ENCODE results near the gene PI4K2B.

DNA sequence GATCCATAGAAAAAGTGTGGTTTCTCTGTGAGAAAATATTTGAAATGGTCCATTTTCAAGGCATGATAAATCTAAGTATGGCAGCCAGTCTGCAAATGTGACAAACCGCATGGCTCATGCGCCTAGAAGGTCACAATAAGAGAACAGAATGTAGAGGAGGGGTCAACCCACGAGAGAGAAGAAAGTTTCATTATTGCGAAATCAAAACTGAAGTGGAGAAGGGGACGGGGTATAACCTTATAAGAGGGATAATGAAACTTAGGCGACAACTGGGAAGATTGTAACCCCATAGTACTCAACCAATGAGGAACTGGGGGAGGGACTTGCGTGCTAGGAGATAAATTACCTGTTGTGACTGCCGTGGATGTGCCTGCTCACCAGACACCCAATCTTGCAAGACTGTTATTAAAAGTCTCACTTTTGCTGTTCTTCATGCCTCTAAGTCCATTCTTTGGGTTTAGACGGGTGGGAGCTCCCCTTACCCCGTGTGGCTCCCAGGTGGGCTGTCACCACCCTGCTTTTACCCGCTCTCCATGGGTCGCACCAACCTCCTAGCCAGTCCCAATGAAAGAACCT lies 57.4 kb downstream of the PI4K2B start:
- no peak for TF ChIP-seq FOXP2 (optimal IDR thresholded peaks at IDR 0.05; ENCODE audit: control extremely low read depth, extremely low read length, insufficient read depth)
- TF ChIP-seq EZH2 (IDR thresholded peaks at IDR 0.05) = no peak
- no peak for TF ChIP-seq POLR2AphosphoS5 (IDR thresholded peaks at IDR 0.05; ENCODE audit: borderline replicate concordance, low read depth, low read length)

All from SK-N-MC (cell line).